Measurements from ENCODE around the gene LCT.
"Not testable (repeated sequence)": the region's sequence is repeated elsewhere in the genome, so short reads cannot be mapped to it uniquely, and the experiment has no call there.

Gene LCT
- 0 to 1.6 (median 0.57) reads per million in 9 experiments for total RNA-seq

GRCh38 chr2:135836596-135837270, at the start of gene LCT:
Gene LCT (minus strand): TSS chr2:135837184. CDS start chr2:135837169, 15 bp downstream.
- DNase-seq (no peak), ATAC-seq (replicated peaks) (no peak)
- no peaks in the 10 kb centered on the region for H3K36me3 Mint-ChIP-seq (ENCODE audit: insufficient read depth)
- no peak within 1 kb of the TSS for H3K4me3 Mint-ChIP-seq
- no peaks in the 10 kb centered on the region for H3K27me3 Mint-ChIP-seq
- H3K27ac Mint-ChIP-seq: no peak within 1 kb of the TSS
- H3K4me1 Mint-ChIP-seq (ENCODE audit: low read depth in 2 of 2): peaks cover 2 to 3% of the 10 kb centered on the region in 2 donors
- H3K9me3 Mint-ChIP-seq: no peaks in the 10 kb centered on the region

GRCh38 chr2:135885709-135886108, 48.7 kb upstream of the LCT start:
- Mint-ChIP-seq H3K4me3 (no peak overlapping the region), H3K4me1 (ENCODE audit: low read depth in 2 of 2) (no peaks in the 10 kb centered on the region), H3K27ac (no peak overlapping the region), H3K9me3 (no peaks in the 10 kb centered on the region), H3K27me3 (peaks cover 23 to 53% of the 10 kb centered on the region in 2 donors), H3K36me3 (ENCODE audit: insufficient read depth) (no peaks in the 10 kb centered on the region)
- DNase-seq (no peak), ATAC-seq (replicated peaks) (no peak)

GRCh38 chr2:135882415-135882814, 45.4 kb upstream of the LCT start:
- Mint-ChIP-seq H3K36me3 (ENCODE audit: insufficient read depth) (peaks cover 7% of the 10 kb centered on the region), H3K27ac (no peak overlapping the region), H3K4me3 (no peak overlapping the region), H3K27me3 (peaks cover 23 to 34% of the 10 kb centered on the region in 2 donors), H3K9me3 (no peaks in the 10 kb centered on the region), H3K4me1 (ENCODE audit: low read depth in 2 of 2) (no peaks in the 10 kb centered on the region)
- ATAC-seq (replicated peaks): no peak
- DNase-seq: no peak

GRCh38 chr2:135876770-135877169, 39.8 kb upstream of the LCT start:
- peak; percentile 3 for ATAC-seq (replicated peaks)
- Mint-ChIP-seq H3K27ac (peak overlapping the region; percentile 96 to 97), H3K4me3 (peak overlapping the region; percentile 93 to 94), H3K36me3 (ENCODE audit: insufficient read depth) (peaks cover 33% of the 10 kb centered on the region), H3K4me1 (ENCODE audit: low read depth in 2 of 2) (peaks cover 23 to 28% of the 10 kb centered on the region in 2 donors)
- not testable (repeated sequence) for DNase-seq, H3K9me3 Mint-ChIP-seq, H3K27me3 Mint-ChIP-seq

GRCh38 chr2:135876066-135876711, 39.2 kb upstream of the LCT start, which contains the start of gene MCM6:
Gene MCM6 (minus strand): TSS chr2:135876443. CDS start chr2:135876365, 78 bp downstream.
- peak; percentile 92 to 95 (median 94) for DNase-seq
- H3K36me3 Mint-ChIP-seq (ENCODE audit: insufficient read depth): peaks cover 33% of the 10 kb centered on the region
- peaks cover 23 to 28% of the 10 kb centered on the region in 2 donors for H3K4me1 Mint-ChIP-seq (ENCODE audit: low read depth in 2 of 2)
- peak; percentile 87 for ATAC-seq (replicated peaks)
- peak within 1 kb of the TSS; percentile 96 to 97 for H3K27ac Mint-ChIP-seq
- no peaks in the 10 kb centered on the region for H3K9me3 Mint-ChIP-seq
- no peaks in the 10 kb centered on the region for H3K27me3 Mint-ChIP-seq
- H3K4me3 Mint-ChIP-seq: peak within 1 kb of the TSS; percentile 93 to 94

GRCh38 chr2:135875491-135876065, 38.6 kb upstream of the LCT start:
- Mint-ChIP-seq H3K27ac (peak overlapping the region; percentile 96 to 97), H3K4me3 (peak overlapping the region; percentile 93 to 94), H3K4me1 (ENCODE audit: low read depth in 2 of 2) (peaks cover 23 to 28% of the 10 kb centered on the region in 2 donors), H3K9me3 (no peaks in the 10 kb centered on the region), H3K27me3 (no peaks in the 10 kb centered on the region), H3K36me3 (ENCODE audit: insufficient read depth) (peaks cover 33% of the 10 kb centered on the region)
- peak; percentile 82 for ATAC-seq (replicated peaks)
- peak; percentile 71 to 79 (median 71) for DNase-seq

GRCh38 chr2:135874777-135875365, 37.9 kb upstream of the LCT start:
- no peaks in the 10 kb centered on the region for H3K27me3 Mint-ChIP-seq
- peak overlapping the region; percentile 93 to 94 for H3K4me3 Mint-ChIP-seq
- H3K9me3 Mint-ChIP-seq: no peaks in the 10 kb centered on the region
- DNase-seq (peak in 1 of 3 experiments; percentile 5), ATAC-seq (replicated peaks) (no peak)
- peak overlapping the region; percentile 96 to 97 for H3K27ac Mint-ChIP-seq
- peaks cover 23 to 28% of the 10 kb centered on the region in 2 donors for H3K4me1 Mint-ChIP-seq (ENCODE audit: low read depth in 2 of 2)
- peaks cover 37% of the 10 kb centered on the region for H3K36me3 Mint-ChIP-seq (ENCODE audit: insufficient read depth)

- peaks cover 17 to 29% of the 10 kb centered on the region in 2 donors for H3K4me1 Mint-ChIP-seq (ENCODE audit: low read depth in 2 of 2)
- no peak overlapping the region for H3K27ac Mint-ChIP-seq
- ATAC-seq (replicated peaks): no peak
- no peak overlapping the region for H3K4me3 Mint-ChIP-seq
- no peaks in the 10 kb centered on the region for H3K27me3 Mint-ChIP-seq
- no peaks in the 10 kb centered on the region for H3K9me3 Mint-ChIP-seq
- H3K36me3 Mint-ChIP-seq (ENCODE audit: insufficient read depth): peaks cover 52% of the 10 kb centered on the region
- no peak for DNase-seq
These were observed 33.6 kb upstream of the LCT start for GRCh38 chr2:135870571-135870970.

GRCh38 chr2:135863233-135863632, 26.2 kb upstream of the LCT start:
- H3K4me1 Mint-ChIP-seq (ENCODE audit: low read depth in 2 of 2): peaks cover 3 to 11% of the 10 kb centered on the region in 2 donors
- H3K4me3 Mint-ChIP-seq: no peak overlapping the region

GRCh38 chr2:135862718-135863117, 25.7 kb upstream of the LCT start:
- H3K27me3 Mint-ChIP-seq: no peaks in the 10 kb centered on the region
- peaks cover 1 to 7% of the 10 kb centered on the region in 2 donors for H3K4me1 Mint-ChIP-seq (ENCODE audit: low read depth in 2 of 2)
- no peak overlapping the region for H3K4me3 Mint-ChIP-seq
- H3K36me3 Mint-ChIP-seq (ENCODE audit: insufficient read depth): peaks cover 69% of the 10 kb centered on the region
- DNase-seq (no peak), ATAC-seq (replicated peaks) (no peak)
- H3K9me3 Mint-ChIP-seq: no peaks in the 10 kb centered on the region
- peak overlapping the region in 1 of 2 donors; percentile 25 for H3K27ac Mint-ChIP-seq

More at GRCh38 chr2:135863233-135863632, 26.2 kb upstream of the LCT start:
- H3K9me3 Mint-ChIP-seq: no peaks in the 10 kb centered on the region
- no peaks in the 10 kb centered on the region for H3K27me3 Mint-ChIP-seq
- DNase-seq: no peak
- no peak for ATAC-seq (replicated peaks)
- H3K27ac Mint-ChIP-seq: peak overlapping the region in 1 of 2 donors; percentile 25
- peaks cover 70% of the 10 kb centered on the region for H3K36me3 Mint-ChIP-seq (ENCODE audit: insufficient read depth)

- no peak for DNase-seq
- Mint-ChIP-seq H3K36me3 (ENCODE audit: insufficient read depth) (peaks cover 56% of the 10 kb centered on the region), H3K4me1 (ENCODE audit: low read depth in 2 of 2) (no peaks in the 10 kb centered on the region), H3K27me3 (no peaks in the 10 kb centered on the region), H3K4me3 (no peak overlapping the region), H3K9me3 (no peaks in the 10 kb centered on the region), H3K27ac (no peak overlapping the region)
- ATAC-seq (replicated peaks): no peak
These were observed 16.4 kb upstream of the LCT start for GRCh38 chr2:135853401-135853800.

GRCh38 chr2:135851858-135852257, 14.9 kb upstream of the LCT start:
- no peak for DNase-seq

GRCh38 chr2:135850892-135851668, 14.1 kb upstream of the LCT start:
- ATAC-seq (replicated peaks) (no peak), DNase-seq (no peak)
- Mint-ChIP-seq H3K4me1 (ENCODE audit: low read depth in 2 of 2) (no peaks in the 10 kb centered on the region), H3K27ac (no peak overlapping the region), H3K4me3 (no peak overlapping the region), H3K27me3 (no peaks in the 10 kb centered on the region), H3K9me3 (no peaks in the 10 kb centered on the region), H3K36me3 (ENCODE audit: insufficient read depth) (peaks cover 65% of the 10 kb centered on the region)

More at GRCh38 chr2:135851858-135852257, 14.9 kb upstream of the LCT start:
- H3K9me3 Mint-ChIP-seq: no peaks in the 10 kb centered on the region
- no peak for ATAC-seq (replicated peaks)
- peaks cover 65% of the 10 kb centered on the region for H3K36me3 Mint-ChIP-seq (ENCODE audit: insufficient read depth)
- H3K4me1 Mint-ChIP-seq (ENCODE audit: low read depth in 2 of 2): no peaks in the 10 kb centered on the region
- H3K27me3 Mint-ChIP-seq: no peaks in the 10 kb centered on the region
- H3K4me3 Mint-ChIP-seq: no peak overlapping the region
- no peak overlapping the region for H3K27ac Mint-ChIP-seq

Data from effector memory CD8-positive, alpha-beta T cell (primary cell).